Lower leg skin (tissue), 3 donors: ENCODE measurements around the gene NCOA3.

Source experiments
- POLR2A ChIP-seq, 2 donors: fragments of 450-650 bp; IDR thresholded peaks; one replicate each; pipeline ENCODE4 v1.6.1; 2016 to 2017; ENCODE audit warnings: antibody characterized with exemption in 2 of 2, mild to moderate bottlenecking in 1 of 2, moderate library complexity in 1 of 2
- TF ChIP-seq, protein P1 (sequence below), 3 donors: fragments of 450-650 bp; IDR thresholded peaks; one replicate each; pipeline ENCODE4 v1.5.1; 2016; ENCODE audit warnings: antibody characterized with exemption in 3 of 3, mild to moderate bottlenecking in 3 of 3, moderate library complexity in 2 of 3

DNA sequence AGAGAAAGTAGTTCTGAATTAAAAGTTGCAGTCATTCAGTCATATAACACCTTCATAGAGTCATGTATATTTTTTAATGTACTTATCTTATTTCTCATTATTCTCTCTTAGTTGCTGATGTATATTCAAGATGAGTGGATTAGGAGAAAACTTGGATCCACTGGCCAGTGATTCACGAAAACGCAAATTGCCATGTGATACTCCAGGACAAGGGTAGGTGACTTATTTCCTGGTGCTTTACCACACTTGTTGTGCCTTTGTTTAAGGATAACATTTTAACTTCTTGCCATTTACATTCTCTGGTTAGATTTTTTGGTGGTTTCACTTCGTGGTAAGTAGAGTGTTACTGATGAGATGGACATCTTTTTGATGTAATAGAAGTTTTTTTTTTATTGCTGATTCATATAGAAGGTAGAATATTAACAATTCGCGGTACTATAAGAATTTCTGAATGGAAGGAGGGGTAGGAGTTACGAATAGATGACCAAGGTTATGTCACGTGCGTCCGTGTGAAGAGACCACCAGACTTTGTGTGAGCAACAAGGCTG lies 120.5 kb downstream of the NCOA3 start:
- TF ChIP-seq, protein P1, sequence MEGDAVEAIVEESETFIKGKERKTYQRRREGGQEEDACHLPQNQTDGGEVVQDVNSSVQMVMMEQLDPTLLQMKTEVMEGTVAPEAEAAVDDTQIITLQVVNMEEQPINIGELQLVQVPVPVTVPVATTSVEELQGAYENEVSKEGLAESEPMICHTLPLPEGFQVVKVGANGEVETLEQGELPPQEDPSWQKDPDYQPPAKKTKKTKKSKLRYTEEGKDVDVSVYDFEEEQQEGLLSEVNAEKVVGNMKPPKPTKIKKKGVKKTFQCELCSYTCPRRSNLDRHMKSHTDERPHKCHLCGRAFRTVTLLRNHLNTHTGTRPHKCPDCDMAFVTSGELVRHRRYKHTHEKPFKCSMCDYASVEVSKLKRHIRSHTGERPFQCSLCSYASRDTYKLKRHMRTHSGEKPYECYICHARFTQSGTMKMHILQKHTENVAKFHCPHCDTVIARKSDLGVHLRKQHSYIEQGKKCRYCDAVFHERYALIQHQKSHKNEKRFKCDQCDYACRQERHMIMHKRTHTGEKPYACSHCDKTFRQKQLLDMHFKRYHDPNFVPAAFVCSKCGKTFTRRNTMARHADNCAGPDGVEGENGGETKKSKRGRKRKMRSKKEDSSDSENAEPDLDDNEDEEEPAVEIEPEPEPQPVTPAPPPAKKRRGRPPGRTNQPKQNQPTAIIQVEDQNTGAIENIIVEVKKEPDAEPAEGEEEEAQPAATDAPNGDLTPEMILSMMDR (IDR thresholded peaks at IDR 0.05), result no peak
- TF ChIP-seq POLR2A (IDR thresholded peaks at IDR 0.05), result no peak
